CD14-positive monocyte (primary cell): ENCODE data around the gene XKRX. TPM values are rescaled to one million over a fixed set of nuclear protein-coding genes. Genes with fewer than 3 reads are reported as not detected.

ENCODE experiments used
- DNase-seq, 3 donors: peaks; one replicate each; pipeline ENCODE4 v3.0.0-alpha.2; 2011 to 2022
- H2AFZ ChIP-seq: 2 replicates; pipeline ENCODE4 v1.6.0; 2012; ENCODE audit warnings: mild to moderate bottlenecking, low read depth, low read length, inconsistent platforms; ENCODE audit not compliant: insufficient read depth, poor library complexity, severe bottlenecking
- H3K27ac ChIP-seq, 2 donors: 1 replicate in 1 of 2; 2 replicates in 1 of 2; pipeline ENCODE4 v1.5.1; 2012 to 2013; ENCODE audit warnings: low read length in 2 of 2, control low read depth in 1 of 2, inconsistent platforms in 1 of 2, low read depth in 1 of 2, mild to moderate bottlenecking in 1 of 2
- H3K27me3 ChIP-seq, 2 donors: one replicate each; pipeline versions ENCODE4 v1.6.0 to v1.6.1; 2011 to 2013; ENCODE audit warnings: low read length in 2 of 2; ENCODE audit not compliant: control insufficient read depth in 2 of 2, insufficient read depth in 2 of 2
- H3K36me3 ChIP-seq, 2 donors: replicated peaks in 1 of 2; 1 replicate in 1 of 2; 2 replicates in 1 of 2; pipeline versions ENCODE4 v1.5.1 to v1.6.1; 2012 to 2013; ENCODE audit warnings: low read length in 2 of 2, control low read depth in 1 of 2, inconsistent platforms in 1 of 2, mild to moderate bottlenecking in 1 of 2; ENCODE audit not compliant: insufficient read depth in 2 of 2, control insufficient read depth in 1 of 2
- H3K4me1 ChIP-seq, 2 donors: 1 replicate in 1 of 2; 2 replicates in 1 of 2; pipeline versions ENCODE4 v1.5.1 to v1.6.1; 2012 to 2013; ENCODE audit warnings: low read length in 2 of 2, control low read depth in 1 of 2, inconsistent platforms in 1 of 2, mild to moderate bottlenecking in 1 of 2, moderate library complexity in 1 of 2; ENCODE audit not compliant: insufficient read depth in 2 of 2, control insufficient read depth in 1 of 2
- H3K4me2 ChIP-seq: replicated peaks from 2 replicates; pipeline ENCODE3; 2012; ENCODE audit warnings: low read length, moderate library complexity, mild to moderate bottlenecking; ENCODE audit not compliant: poor library complexity, severe bottlenecking; ENCODE audit errors: extremely low read depth
- H3K4me3 ChIP-seq, 3 experiments: fragments of 200-600 bp in 1 of 3; sonication (generic) in 1 of 3; replicated peaks in 1 of 3; 1 replicate in 2 of 3; 2 replicates in 1 of 3; pipeline ENCODE4 v1.5.1; 2011 to 2013; ENCODE audit warnings: low read length in 3 of 3, mild to moderate bottlenecking in 3 of 3, control low read depth in 2 of 3, low read depth in 2 of 3, inconsistent platforms in 1 of 3, moderate library complexity in 1 of 3
- H3K79me2 ChIP-seq: 2 replicates; pipeline ENCODE4 v1.6.0; 2012; ENCODE audit warnings: mild to moderate bottlenecking, control low read depth, inconsistent platforms, low read length, moderate library complexity; ENCODE audit not compliant: insufficient read depth
- H3K9ac ChIP-seq: 2 replicates; pipeline ENCODE4 v1.6.0; 2017; ENCODE audit warnings: low read length, mild to moderate bottlenecking; ENCODE audit not compliant: insufficient read depth, poor library complexity, severe bottlenecking
- H3K9me3 ChIP-seq, 2 donors: replicated peaks in 1 of 2; 1 replicate in 1 of 2; 2 replicates in 1 of 2; pipeline versions ENCODE4 v1.5.1 to v1.6.1; 2012 to 2013; ENCODE audit warnings: low read length in 2 of 2, control low read depth in 1 of 2; ENCODE audit not compliant: control insufficient read depth in 1 of 2, insufficient read depth in 1 of 2
- H4K20me1 ChIP-seq: 2 replicates; pipeline ENCODE4 v1.6.0; 2012; ENCODE audit warnings: mild to moderate bottlenecking, low read length, control low read depth, moderate library complexity; ENCODE audit not compliant: insufficient read depth
- H3K27ac Mint-ChIP-seq, 7 donors: one replicate each; pipeline ENCODE4 v1.8.0; 2020; ENCODE audit warnings: mild to moderate bottlenecking in 7 of 7, mixed read lengths in 7 of 7, moderate library complexity in 6 of 7, inconsistent platforms in 2 of 7
- H3K27me3 Mint-ChIP-seq, 3 donors: one replicate each; pipeline ENCODE4 v1.8.0; 2021 to 2022; ENCODE audit warnings: low read depth in 3 of 3, mild to moderate bottlenecking in 3 of 3, mixed read lengths in 3 of 3, moderate library complexity in 3 of 3, inconsistent platforms in 1 of 3
- H3K36me3 Mint-ChIP-seq, 2 donors: one replicate each; pipeline ENCODE4 v1.8.0; 2020; ENCODE audit warnings: mixed read lengths in 2 of 2, inconsistent platforms in 1 of 2, mild to moderate bottlenecking in 1 of 2
- H3K4me1 Mint-ChIP-seq: one replicate; pipeline ENCODE4 v1.8.0; 2020; ENCODE audit warnings: mild to moderate bottlenecking, mixed read lengths
- H3K4me3 Mint-ChIP-seq, 2 donors: one replicate each; pipeline ENCODE4 v1.8.0; 2020; ENCODE audit warnings: mild to moderate bottlenecking in 2 of 2, mixed read lengths in 2 of 2, moderate library complexity in 1 of 2
- H3K9me3 Mint-ChIP-seq, 7 donors: one replicate each; pipeline ENCODE4 v1.8.0; 2020 to 2022; ENCODE audit warnings: mixed read lengths in 7 of 7, mild to moderate bottlenecking in 6 of 7, moderate library complexity in 6 of 7, inconsistent platforms in 2 of 7
- CTCF ChIP-seq: fragments of 200-600 bp; IDR thresholded peaks from one replicate; pipeline ENCODE4 v1.8.0; 2022; ENCODE audit warnings: antibody characterized with exemption, mild to moderate bottlenecking
- WGBS: methylation state at CpG from one replicate; pipeline ENCODE4 v1.1.5; 2013; ENCODE audit warnings: missing lambda C conversion rate; ENCODE audit not compliant: insufficient coverage; 5-methylcytosine and 5-hydroxymethylcytosine counted together
- intact Hi-C, 2 donors: fragments of 100-400 bp; cut with micrococcal nuclease; formaldehyde crosslinking; loops; one replicate each; pipeline versions ENCODE4 v1.15.0 to v1.15.1; 2023
- polyA plus RNA-seq, 3 donors: library from polyadenylated mRNA; depleted of rRNA in 1 of 3; unstranded in 2 of 3; stranded (reverse) in 1 of 3; fragments of 300-500 nt in 2 of 3; fragments of >200 nt in 1 of 3; fragmentation: Illumina TruSeq in 2 of 3; gene quantifications; 1 replicate in 2 of 3; 2 replicates in 1 of 3; pipeline ENCODE4 v1.2.3, GENCODE V29; 2012 to 2021

Gene XKRX
- polyA plus RNA-seq, 3 donors = not detected

GRCh38 chrX:100871594-100872560 lies 56.8 kb downstream of the XKRX start:
- H3K9me3 Mint-ChIP-seq = peaks cover 0 to 2% (median 0%) of the 10 kb centered on the region in 7 donors
- TF ChIP-seq CTCF = no peak
- Histone ChIP-seq H3K4me3 (no peak overlapping the region), H3K4me2 (no peak overlapping the region), H3K36me3 (no peaks in the 10 kb centered on the region), H3K9ac (no peak overlapping the region), H2AFZ (no peak overlapping the region), H4K20me1 (no peaks in the 10 kb centered on the region), H3K9me3 (no peaks in the 10 kb centered on the region), H3K79me2 (no peaks in the 10 kb centered on the region), H3K4me1 (no peaks in the 10 kb centered on the region), H3K27me3 (no peaks in the 10 kb centered on the region), H3K27ac (no peak overlapping the region)
- H3K27me3 Mint-ChIP-seq = peaks cover 0 to 4% (median 0%) of the 10 kb centered on the region in 3 donors
- H3K4me3 Mint-ChIP-seq = no peak overlapping the region
- no peak overlapping the region for H3K27ac Mint-ChIP-seq
- no peak for DNase-seq
- intact Hi-C loops = no loop called here
- H3K36me3 Mint-ChIP-seq = no peaks in the 10 kb centered on the region
- no CpG with 5 or more reads among the region's 9 CpGs for WGBS
- H3K4me1 Mint-ChIP-seq = no peaks in the 10 kb centered on the region

GRCh38 chrX:100870527-100870926 lies 58.2 kb downstream of the XKRX start:
- H3K4me3 Mint-ChIP-seq = no peak overlapping the region
- TF ChIP-seq CTCF = no peak
- H3K27ac Mint-ChIP-seq = no peak overlapping the region
- Histone ChIP-seq H3K9ac (no peak overlapping the region), H3K36me3 (no peaks in the 10 kb centered on the region), H3K4me3 (no peak overlapping the region), H3K27ac (no peak overlapping the region), H2AFZ (no peak overlapping the region), H3K9me3 (no peaks in the 10 kb centered on the region), H3K4me1 (no peaks in the 10 kb centered on the region), H3K4me2 (no peak overlapping the region), H3K79me2 (no peaks in the 10 kb centered on the region), H3K27me3 (no peaks in the 10 kb centered on the region), H4K20me1 (no peaks in the 10 kb centered on the region)
- H3K4me1 Mint-ChIP-seq = no peaks in the 10 kb centered on the region
- H3K27me3 Mint-ChIP-seq = peaks cover 0 to 4% (median 0%) of the 10 kb centered on the region in 3 donors
- WGBS = no CpG with 5 or more reads among the region's 5 CpGs
- no peaks in the 10 kb centered on the region for H3K36me3 Mint-ChIP-seq
- peaks cover 0 to 2% (median 0%) of the 10 kb centered on the region in 7 donors for H3K9me3 Mint-ChIP-seq
- no peak for DNase-seq
- intact Hi-C loops = no loop called here
